HG03521 (cell line): ENCODE measurements around the gene RPL29.

ENCODE experiments used
- ATAC-seq: cut with Tn5 transposase; IDR thresholded peaks from one replicate; pipeline ENCODE4 v1.9.1; 2021; ENCODE audit warnings: mild to moderate bottlenecking, moderate library complexity; ENCODE audit not compliant: unreplicated experiment

RPL29 gene

GRCh38 chr3:51966486-51966885 lies 29.2 kb downstream of the RPL29 start:
- no peak for ATAC-seq

DNA sequence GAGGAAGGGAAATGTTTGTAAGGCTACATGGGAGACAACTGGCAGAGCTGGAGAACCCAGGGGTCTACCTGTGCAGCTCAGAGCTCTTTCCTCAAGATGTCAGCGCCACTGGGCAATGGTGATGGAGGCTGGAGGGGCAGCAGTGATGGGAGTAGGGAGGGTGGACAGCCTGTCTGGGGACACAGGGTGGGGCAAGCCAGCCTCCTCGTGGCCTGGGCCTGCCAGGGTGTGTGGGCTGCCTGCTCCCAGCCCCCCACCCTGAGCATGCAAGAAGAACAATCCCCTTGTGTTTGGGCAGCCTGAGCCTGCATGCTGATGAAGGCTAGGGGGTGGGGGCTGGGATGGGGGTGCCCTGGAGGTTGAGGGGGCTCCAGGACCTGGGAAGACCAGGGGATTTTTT lies 29.7 kb downstream of the RPL29 start:
- ATAC-seq: no peak

DNA sequence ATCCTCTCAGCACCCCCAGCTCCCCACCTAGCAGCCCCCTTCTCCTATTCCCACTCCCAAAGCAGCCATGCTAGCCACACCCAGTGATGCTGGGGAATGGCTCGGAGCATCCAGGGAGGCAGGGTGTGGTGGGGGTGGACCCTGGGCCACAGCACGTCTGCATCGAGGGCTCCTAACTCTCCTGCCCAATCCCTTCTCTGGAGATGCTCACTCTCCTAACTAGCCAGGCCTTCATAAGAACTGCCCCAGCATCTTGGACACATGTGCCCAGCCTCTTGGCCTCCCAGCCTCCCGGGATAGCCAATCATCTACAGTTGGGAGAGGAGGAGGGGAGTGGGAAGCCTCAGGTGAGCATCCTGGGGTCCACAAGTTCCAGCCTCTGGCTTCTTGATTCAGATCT lies 31.2 kb downstream of the RPL29 start:
- ATAC-seq: no peak

DNA sequence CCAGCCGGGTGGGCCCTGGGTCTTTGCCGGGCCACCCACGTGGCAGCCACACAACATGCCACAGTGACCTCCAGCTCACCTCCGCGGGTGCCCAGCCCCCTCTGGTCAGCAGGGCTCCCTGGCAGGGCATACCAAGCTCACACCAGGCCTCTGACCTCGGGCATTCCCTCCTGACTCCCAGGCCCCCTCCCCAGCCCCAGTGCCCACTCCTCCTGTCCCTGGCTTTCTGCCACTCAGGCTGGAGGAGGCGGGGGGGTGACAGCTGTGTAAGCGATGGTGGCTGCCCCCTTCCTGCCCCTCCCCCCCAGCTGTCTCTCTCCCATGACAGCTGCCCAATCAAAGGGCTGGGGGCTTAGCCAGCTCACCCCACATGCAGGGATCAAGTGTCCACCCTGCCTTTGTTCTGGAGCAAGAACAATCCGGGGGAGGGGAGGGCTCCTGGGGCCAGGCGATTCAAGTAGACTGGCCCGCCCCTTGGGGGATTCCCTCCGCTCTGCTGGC lies 31.7 kb downstream of the RPL29 start:
- ATAC-seq: no peak

DNA sequence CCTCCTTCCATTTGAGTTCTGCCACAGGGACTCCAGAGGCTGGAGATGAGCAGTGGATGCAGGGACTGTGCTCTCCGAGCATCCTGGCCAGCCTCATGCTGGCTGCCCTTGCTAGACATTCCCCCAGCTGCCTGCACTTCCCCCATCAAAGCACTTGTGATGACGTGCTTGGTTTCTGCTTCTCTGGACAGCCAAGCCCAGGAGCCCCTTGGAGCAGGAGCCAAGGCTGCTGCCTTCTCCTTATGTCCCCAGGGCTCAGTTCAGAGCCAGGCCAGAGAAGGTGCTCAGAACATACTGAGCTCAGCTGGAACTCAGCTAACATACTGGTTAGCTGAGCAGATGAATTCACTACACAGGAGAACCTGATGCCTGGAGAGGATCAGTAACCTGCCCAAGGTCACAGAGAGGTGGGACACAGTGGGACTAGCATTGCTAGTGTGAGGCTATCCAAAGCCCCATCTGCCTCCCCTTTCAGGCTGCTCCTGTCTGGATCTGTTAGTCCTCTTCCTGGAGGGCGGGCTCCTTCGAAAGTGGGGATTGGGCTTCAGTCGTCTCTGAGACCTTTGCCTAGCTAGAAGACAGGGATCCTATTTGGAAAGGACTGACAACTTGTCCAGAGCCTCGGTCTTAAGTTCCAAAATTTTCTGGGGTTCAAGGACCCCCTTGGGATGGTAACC lies 32.7 kb downstream of the RPL29 start:
- no peak for ATAC-seq

DNA sequence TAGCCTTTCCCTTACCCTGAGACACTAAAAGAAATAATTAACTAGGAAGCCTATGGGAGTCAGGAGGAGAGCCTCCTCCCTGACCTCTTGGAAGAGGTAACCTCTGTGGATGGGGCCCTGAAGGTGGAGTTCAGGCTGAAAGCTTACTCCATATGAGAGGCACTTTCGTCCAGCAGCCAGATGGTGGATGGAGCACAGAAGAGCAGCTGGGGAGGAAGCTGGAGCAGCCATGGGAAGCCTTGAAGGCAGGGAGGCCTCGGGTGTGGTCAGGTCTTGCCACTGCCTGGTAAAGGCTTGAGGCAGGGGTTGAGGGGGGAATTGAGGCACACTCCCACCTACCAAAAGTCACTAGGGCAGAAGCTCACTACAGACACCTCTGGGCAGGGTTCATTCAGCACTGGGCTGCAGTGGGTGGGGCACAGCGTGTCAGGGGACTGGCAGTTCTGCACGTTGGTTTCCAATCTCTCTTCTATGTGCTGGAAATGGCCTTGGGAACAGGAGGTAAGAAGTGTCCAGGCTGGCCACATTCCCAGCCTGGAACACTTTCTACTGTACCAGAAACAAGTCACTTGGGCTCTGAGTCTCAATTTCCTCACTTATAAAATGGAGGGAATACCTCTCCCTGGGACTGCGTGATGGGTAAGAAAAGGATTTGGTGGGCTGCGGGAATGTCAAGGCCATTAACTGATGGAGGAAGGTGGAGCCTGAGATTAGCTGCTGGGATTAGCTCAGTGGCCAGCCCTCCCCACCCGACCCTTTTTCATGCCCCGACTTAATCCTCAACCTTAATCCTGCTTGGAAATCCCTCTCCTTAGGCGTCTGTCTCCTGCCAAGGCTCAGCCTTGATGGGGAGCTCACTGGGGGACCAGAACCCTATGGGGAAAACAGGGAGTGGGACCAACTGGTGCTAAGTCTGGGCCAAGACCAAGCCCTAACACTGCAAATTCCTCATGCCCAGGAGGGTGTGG lies 33.8 kb downstream of the RPL29 start:
- ATAC-seq: no peak

DNA sequence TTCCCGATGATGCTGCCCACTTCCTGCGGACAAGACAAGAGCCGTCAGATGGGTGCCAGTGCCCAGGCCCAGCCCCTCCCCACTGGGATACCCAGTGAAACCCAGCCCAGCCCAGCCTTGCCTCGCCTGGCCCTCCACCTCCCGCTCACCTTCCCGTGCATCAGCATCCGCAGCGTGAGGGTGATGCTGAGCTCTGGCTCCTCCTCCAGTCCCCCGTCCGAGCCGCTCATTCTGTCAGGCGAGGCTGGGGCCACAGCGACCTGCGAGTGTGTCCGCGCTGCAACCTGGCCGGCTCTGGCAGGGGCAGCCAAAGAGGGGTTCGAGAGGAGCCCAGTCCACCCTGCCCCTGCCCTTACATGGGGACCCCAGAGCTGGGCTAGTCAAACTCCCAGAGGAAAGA lies 34.7 kb downstream of the RPL29 start:
- ATAC-seq: no peak

- no peak for ATAC-seq
Observed at GRCh38 chr3:51960386-51960785, 35.3 kb downstream of the RPL29 start.

GRCh38 chr3:51959651-51960050 lies 36.0 kb downstream of the RPL29 start:
- no peak for ATAC-seq

- no peak for ATAC-seq
Observed at GRCh38 chr3:51958603-51959521, 36.8 kb downstream of the RPL29 start.

DNA sequence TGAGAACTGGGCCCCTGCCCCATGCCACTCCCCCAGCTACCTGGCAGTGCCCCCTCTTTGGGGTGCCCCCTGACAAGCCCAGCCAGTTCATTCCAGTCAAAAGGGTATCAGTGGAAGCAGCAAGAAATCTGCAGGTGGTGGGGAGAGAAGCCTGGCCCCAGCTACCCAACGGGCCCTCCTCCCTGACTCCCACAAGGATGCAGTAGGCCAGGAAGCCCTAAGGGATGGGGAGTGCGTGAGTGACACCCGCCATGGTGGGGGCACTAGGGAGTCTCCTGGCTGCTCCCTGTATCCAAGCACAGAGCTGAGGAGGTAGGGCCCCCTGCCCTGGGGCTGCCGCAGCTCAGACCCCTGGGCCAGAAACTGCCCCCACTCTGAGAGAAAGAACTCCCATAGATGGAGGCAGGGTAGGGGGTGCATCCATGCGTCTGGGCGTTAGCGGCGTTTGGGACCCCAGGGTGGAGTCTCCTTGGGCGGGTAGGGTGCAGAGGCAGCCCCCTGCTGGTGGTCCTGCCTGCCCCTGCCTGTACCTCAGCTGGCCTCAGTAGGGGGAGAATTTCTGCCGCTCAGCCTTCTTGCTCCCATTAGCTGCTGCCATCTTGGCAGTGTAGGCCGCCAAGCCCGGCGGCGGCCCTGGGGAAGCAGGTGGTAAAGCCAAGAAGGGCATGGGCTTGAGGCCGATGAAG lies 38.0 kb downstream of the RPL29 start:
- no peak for ATAC-seq

DNA sequence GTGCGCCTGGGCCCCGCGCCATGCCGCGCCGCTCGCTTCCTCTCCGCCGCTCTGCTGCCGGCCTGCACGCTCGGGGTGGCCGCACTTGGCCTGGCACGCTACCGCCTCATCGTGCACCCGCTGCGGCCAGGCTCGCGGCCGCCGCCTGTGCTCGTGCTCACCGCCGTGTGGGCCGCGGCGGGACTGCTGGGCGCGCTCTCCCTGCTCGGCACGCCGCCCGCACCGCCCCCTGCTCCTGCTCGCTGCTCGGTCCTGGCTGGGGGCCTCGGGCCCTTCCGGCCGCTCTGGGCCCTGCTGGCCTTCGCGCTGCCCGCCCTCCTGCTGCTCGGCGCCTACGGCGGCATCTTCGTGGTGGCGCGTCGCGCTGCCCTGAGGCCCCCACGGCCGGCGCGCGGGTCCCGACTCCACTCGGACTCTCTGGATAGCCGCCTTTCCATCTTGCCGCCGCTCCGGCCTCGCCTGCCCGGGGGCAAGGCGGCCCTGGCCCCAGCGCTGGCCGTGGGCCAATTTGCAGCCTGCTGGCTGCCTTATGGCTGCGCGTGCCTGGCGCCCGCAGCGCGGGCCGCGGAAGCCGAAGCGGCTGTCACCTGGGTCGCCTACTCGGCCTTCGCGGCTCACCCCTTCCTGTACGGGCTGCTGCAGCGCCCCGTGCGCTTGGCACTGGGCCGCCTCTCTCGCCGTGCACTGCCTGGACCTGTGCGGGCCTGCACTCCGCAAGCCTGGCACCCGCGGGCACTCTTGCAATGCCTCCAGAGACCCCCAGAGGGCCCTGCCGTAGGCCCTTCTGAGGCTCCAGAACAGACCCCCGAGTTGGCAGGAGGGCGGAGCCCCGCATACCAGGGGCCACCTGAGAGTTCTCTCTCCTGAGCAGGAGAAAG lies 39.6 kb downstream of the RPL29 start:
- ATAC-seq: no peak

- no peak for ATAC-seq
Observed at GRCh38 chr3:51955175-51955892, 40.4 kb downstream of the RPL29 start, which contains the start of gene GPR62. Gene GPR62, plus strand, starts transcription at chr3:51955381. Its CDS starts 272 bp downstream, at chr3:51955653.

DNA sequence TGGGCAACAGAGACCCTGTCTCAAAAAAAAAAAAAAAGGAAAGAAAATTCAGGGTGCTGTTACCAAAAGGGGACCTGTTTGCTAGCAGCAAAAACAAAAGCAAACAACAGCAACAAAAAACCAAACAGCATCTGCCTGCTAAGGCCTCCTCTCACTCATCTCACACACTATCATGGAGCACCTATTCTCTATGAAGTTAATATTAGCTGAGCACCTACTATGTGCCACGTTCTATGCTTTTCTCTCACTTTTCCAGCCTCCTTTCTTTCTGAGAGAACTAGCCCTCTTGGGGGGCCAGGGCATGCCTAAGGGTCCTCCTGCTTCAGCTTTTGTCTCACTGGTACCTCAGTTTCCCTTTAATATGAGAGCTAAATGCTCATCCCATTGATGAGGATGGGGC lies 41.0 kb downstream of the RPL29 start:
- no peak for ATAC-seq

DNA sequence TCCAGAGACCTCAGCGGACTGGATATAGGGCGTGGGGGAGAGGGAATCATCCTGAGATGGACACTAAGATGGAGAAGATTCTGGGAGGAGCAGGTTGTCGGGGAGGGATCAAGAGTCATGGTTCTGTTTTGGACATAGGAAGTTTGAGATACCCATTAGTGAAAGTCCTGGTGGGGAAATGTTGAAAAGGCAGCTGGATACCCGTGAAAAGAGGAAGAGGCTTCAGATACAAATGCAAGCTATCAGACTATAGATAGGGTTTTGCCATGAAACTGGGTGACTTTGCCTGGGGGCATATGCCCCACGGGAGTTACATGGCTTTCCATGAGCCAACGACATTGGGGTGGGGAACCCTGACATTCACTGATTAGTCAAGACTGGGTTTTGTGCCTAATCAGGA lies 41.6 kb downstream of the RPL29 start:
- no peak for ATAC-seq

DNA sequence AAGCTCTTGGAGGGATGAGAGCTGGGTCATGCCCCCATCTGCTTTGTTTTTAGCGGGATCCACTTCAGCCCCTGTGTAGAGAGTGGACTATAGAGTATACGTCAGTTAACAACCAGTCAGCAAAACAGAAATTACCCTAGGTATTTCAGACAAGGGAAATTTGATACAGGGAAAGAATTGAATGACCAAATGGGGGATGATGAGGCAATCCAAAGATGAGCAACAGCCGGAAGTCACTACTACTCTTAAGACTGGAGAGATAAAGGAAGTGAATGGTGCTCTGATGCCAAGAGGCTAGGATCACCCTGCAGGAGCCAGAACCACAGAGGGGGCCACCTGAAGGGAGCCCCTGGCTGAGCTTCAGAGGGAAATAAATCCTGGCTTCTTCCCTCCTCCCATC lies 42.2 kb downstream of the RPL29 start:
- ATAC-seq: no peak

- no peak for ATAC-seq
Observed at GRCh38 chr3:51950899-51951298, 44.8 kb downstream of the RPL29 start.

- ATAC-seq: no peak
Observed at GRCh38 chr3:51949121-51949520, 46.6 kb downstream of the RPL29 start.
